B cell (primary cell): ENCODE data around the gene CTSH. TPM values are rescaled to one million over a fixed set of nuclear protein-coding genes. Genes with fewer than 3 reads are reported as not detected.

Source experiments
- ATAC-seq: fragments of 200-7000 bp; cut with Tn5 transposase; one replicate; pipeline ENCODE4 v1.10.0; 2021; ENCODE audit warnings: low read depth, mild to moderate bottlenecking, moderate number of reproducible peaks, moderate library complexity
- CTCF ChIA-PET: fragments of 350-600 bp; sonication (Branson Sonifier 250); formaldehyde crosslinking; loops from one replicate; lab custom pipeline; 2021; ENCODE audit warnings: antibody characterized with exemption, inconsistent platforms; lab: Charles Lee
- POLR2A ChIA-PET: fragments of 350-600 bp; sonication (Branson Sonifier 250); formaldehyde crosslinking; loops from one replicate; lab custom pipeline; 2021; ENCODE audit warnings: antibody characterized with exemption; lab: Charles Lee
- DNase-seq: peaks from one replicate; pipeline ENCODE4 v3.0.0; 2013
- H2AFZ ChIP-seq: 2 replicates; pipeline ENCODE4 v1.6.1; 2012; ENCODE audit warnings: mild to moderate bottlenecking, low read depth, low read length; ENCODE audit not compliant: insufficient read depth, poor library complexity, severe bottlenecking
- H3K27ac ChIP-seq, 2 donors: 1 replicate in 1 of 2; 2 replicates in 1 of 2; pipeline ENCODE4 v1.5.1; 2012 to 2013; ENCODE audit warnings: low read length in 2 of 2, mild to moderate bottlenecking in 2 of 2, moderate library complexity in 1 of 2
- H3K27me3 ChIP-seq, 4 experiments: fragments of 200-600 bp in 1 of 4; sonication (generic) in 1 of 4; replicated peaks in 1 of 4; 1 replicate in 2 of 4; 2 replicates in 2 of 4; pipeline versions ENCODE4 v1.6.1 to v1.7.0; 2013 to 2016; ENCODE audit warnings: low read length in 3 of 4, mild to moderate bottlenecking in 2 of 4, mixed read lengths in 1 of 4, moderate library complexity in 1 of 4; ENCODE audit not compliant: insufficient read depth in 4 of 4, control insufficient read depth in 3 of 4; ENCODE audit errors: control extremely low read depth in 1 of 4
- H3K36me3 ChIP-seq, 2 experiments: replicated peaks in 1 of 2; 1 replicate in 1 of 2; 2 replicates in 1 of 2; pipeline versions ENCODE4 v1.6.1 to v1.7.1; 2013; ENCODE audit warnings: low read length in 1 of 2; ENCODE audit not compliant: insufficient read depth in 2 of 2, control insufficient read depth in 1 of 2; ENCODE audit errors: control extremely low read depth in 1 of 2, extremely low read depth in 1 of 2
- H3K4me1 ChIP-seq, 2 donors: fragments of 200-600 bp in 1 of 2; sonication (generic) in 1 of 2; 1 replicate in 1 of 2; 2 replicates in 1 of 2; pipeline versions ENCODE4 v1.5.1 to v1.6.1; 2013 to 2017; ENCODE audit warnings: low read length in 2 of 2; ENCODE audit not compliant: control insufficient read depth in 2 of 2, insufficient read depth in 2 of 2
- H3K4me2 ChIP-seq: replicated peaks from 2 replicates; pipeline ENCODE3; 2012; ENCODE audit warnings: mild to moderate bottlenecking, low read depth, low read length; ENCODE audit not compliant: poor library complexity, severe bottlenecking
- H3K4me3 ChIP-seq, 5 experiments: fragments of 200-600 bp in 1 of 5; sonication (generic) in 1 of 5; 1 replicate in 3 of 5; 2 replicates in 2 of 5; pipeline versions ENCODE4 v1.5.1 to v1.7.0; 2011 to 2016; ENCODE audit warnings: low read length in 4 of 5, mild to moderate bottlenecking in 4 of 5, low read depth in 2 of 5, control low read depth in 1 of 5, moderate library complexity in 1 of 5; ENCODE audit not compliant: insufficient read depth in 1 of 5; ENCODE audit errors: control extremely low read depth in 1 of 5, extremely low read depth in 1 of 5
- H3K79me2 ChIP-seq: fragments of 200-600 bp; sonication (generic); one replicate; pipeline ENCODE4 v1.6.0; 2016; ENCODE audit warnings: low read length; ENCODE audit not compliant: control insufficient read depth, insufficient read depth
- H3K9ac ChIP-seq: fragments of 200-600 bp; sonication (generic); 2 replicates; pipeline ENCODE4 v1.6.1; 2017; ENCODE audit warnings: mild to moderate bottlenecking, low read length, moderate library complexity
- H3K9me3 ChIP-seq, 3 donors: one replicate each; pipeline versions ENCODE4 v1.6.1 to v1.7.1; 2013; ENCODE audit warnings: low read length in 2 of 3; ENCODE audit not compliant: control insufficient read depth in 2 of 3, insufficient read depth in 1 of 3; ENCODE audit errors: control extremely low read depth in 1 of 3
- H4K20me1 ChIP-seq: 2 replicates; pipeline ENCODE4 v1.6.0; 2012; ENCODE audit warnings: mild to moderate bottlenecking, low read length; ENCODE audit not compliant: insufficient read depth, control insufficient read depth, poor library complexity, severe bottlenecking
- H3K27ac Mint-ChIP-seq: one replicate; pipeline ENCODE4 v1.8.0; 2021; ENCODE audit warnings: mixed read lengths
- H3K27me3 Mint-ChIP-seq: one replicate; pipeline ENCODE4 v1.8.0; 2021; ENCODE audit warnings: mixed read lengths
- H3K4me1 Mint-ChIP-seq: one replicate; pipeline ENCODE4 v1.8.0; 2021; ENCODE audit warnings: mixed read lengths
- H3K4me3 Mint-ChIP-seq: one replicate; pipeline ENCODE4 v1.8.0; 2021; ENCODE audit warnings: mixed read lengths
- H3K9me3 Mint-ChIP-seq: one replicate; pipeline ENCODE4 v1.8.0; 2022; ENCODE audit warnings: mixed read lengths; ENCODE audit not compliant: insufficient read depth
- EZH2 ChIP-seq: IDR thresholded peaks from 2 replicates; pipeline ENCODE4 v1.6.1; 2012; ENCODE audit warnings: borderline replicate concordance, low read depth, mild to moderate bottlenecking, moderate library complexity, low read length; ENCODE audit not compliant: insufficient read depth, poor library complexity, severe bottlenecking
- WGBS: methylation state at CpG from one replicate; pipeline ENCODE4 v1.1.5; 2013; ENCODE audit warnings: missing lambda C conversion rate; ENCODE audit not compliant: insufficient coverage; 5-methylcytosine and 5-hydroxymethylcytosine counted together
- intact Hi-C: fragments of 100-400 bp; cut with micrococcal nuclease; formaldehyde crosslinking; loops from one replicate; pipeline ENCODE4 v1.10.0; 2022
- polyA plus RNA-seq: library from polyadenylated mRNA; depleted of rRNA; stranded (reverse); fragments of >200 nt; gene quantifications from 2 replicates; pipeline ENCODE4 v1.2.3, GENCODE V29; 2012
- total RNA-seq, 2 donors: library from RNA; stranded (reverse); fragments of 120-200 nt in 1 of 2; gene quantifications; 1 replicate in 1 of 2; 2 replicates in 1 of 2; pipeline versions ENCODE4 v1.2.3 to v1.2.4, GENCODE V29; 2013 to 2022
- TF ChIP-seq, protein P1 (sequence below): fragments of 200-600 bp; IDR thresholded peaks from one replicate; pipeline ENCODE4 v1.8.0; 2022; ENCODE audit warnings: antibody characterized with exemption, mild to moderate bottlenecking

Gene CTSH
- total and polyA plus RNA-seq, 2 donors (not counting 1 experiment from before 2014, with no cell fraction given), result 399 to 441 TPM

DNA sequence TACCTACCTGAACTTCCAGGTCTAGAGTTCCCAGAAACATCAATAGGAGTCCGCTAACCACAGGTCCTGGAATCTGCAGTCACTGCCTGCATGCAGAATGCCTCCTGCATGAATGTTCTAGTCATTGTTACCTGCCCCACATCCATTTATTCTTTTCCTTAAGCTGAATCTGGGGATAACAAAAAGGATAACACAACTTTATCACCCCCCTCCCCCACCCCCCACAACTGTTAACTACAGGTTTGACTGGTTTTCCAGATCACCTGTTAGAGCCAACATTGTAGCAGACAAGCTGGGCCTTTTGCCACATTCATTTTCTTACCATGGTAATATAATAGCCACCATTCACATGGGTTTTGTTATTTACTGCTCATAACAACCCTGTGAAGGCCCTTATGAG is 4.6 kb upstream of the CTSH start:
- H3K4me1 Mint-ChIP-seq, result peaks cover 33% of the 10 kb centered on the region
- 0% methylated on average over 1 of the region's 1 CpG for WGBS

DNA sequence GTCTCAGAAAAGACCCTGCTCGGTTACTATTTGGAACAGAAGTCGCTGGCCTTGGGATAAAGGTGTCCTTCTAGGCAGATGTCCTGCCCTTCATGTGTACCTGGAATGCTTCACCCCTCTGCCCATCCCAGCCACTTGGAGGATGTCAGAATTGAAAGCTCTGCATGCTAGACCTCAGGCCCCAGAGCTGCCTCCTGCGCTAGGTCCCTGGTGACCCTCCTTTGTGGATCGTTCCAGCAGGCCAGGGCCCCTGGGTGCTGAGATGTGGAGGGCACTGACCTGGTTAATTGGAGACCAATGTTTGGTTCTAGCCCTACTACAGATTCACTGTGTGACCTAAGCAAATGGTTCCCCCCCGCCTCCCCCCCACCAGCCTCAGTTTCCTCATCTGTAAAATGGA is 2.7 kb upstream of the CTSH start:
- H3K9ac ChIP-seq, result no peak overlapping the region
- no peaks in the 10 kb centered on the region for H3K27me3 Mint-ChIP-seq
- no peak for TF ChIP-seq EZH2
- TF ChIP-seq, protein P1, sequence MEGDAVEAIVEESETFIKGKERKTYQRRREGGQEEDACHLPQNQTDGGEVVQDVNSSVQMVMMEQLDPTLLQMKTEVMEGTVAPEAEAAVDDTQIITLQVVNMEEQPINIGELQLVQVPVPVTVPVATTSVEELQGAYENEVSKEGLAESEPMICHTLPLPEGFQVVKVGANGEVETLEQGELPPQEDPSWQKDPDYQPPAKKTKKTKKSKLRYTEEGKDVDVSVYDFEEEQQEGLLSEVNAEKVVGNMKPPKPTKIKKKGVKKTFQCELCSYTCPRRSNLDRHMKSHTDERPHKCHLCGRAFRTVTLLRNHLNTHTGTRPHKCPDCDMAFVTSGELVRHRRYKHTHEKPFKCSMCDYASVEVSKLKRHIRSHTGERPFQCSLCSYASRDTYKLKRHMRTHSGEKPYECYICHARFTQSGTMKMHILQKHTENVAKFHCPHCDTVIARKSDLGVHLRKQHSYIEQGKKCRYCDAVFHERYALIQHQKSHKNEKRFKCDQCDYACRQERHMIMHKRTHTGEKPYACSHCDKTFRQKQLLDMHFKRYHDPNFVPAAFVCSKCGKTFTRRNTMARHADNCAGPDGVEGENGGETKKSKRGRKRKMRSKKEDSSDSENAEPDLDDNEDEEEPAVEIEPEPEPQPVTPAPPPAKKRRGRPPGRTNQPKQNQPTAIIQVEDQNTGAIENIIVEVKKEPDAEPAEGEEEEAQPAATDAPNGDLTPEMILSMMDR, result no peak
- peaks cover 37 to 43% of the 10 kb centered on the region in 2 donors for H3K4me1 ChIP-seq
- no peak overlapping the region for H3K4me2 ChIP-seq
- H3K27ac Mint-ChIP-seq, result peak overlapping the region; percentile 26
- no peak overlapping the region for H3K27ac ChIP-seq
- no peaks in the 10 kb centered on the region for H3K9me3 Mint-ChIP-seq
- peak overlapping the region; percentile 47 for H3K4me3 Mint-ChIP-seq
- no peaks in the 10 kb centered on the region for H3K27me3 ChIP-seq
- no peak overlapping the region for H2AFZ ChIP-seq
- no peak overlapping the region for H3K4me3 ChIP-seq
- ChIA-PET CTCF (no interaction called here), POLR2A (interaction anchor here (1.1 kb wide), 1 partner anchor 18 kb away, joined by 4 read pairs; no protein-coding TSS in a partner anchor)
- no peaks in the 10 kb centered on the region for H3K36me3 ChIP-seq
- peaks cover 43% of the 10 kb centered on the region for H3K4me1 Mint-ChIP-seq
- ATAC-seq (no peak), DNase-seq (no peak)
- peaks cover 34% of the 10 kb centered on the region for H3K79me2 ChIP-seq
- intact Hi-C loops, result no loop called here
- H4K20me1 ChIP-seq, result no peaks in the 10 kb centered on the region
- no peaks in the 10 kb centered on the region for H3K9me3 ChIP-seq
- 97% methylated on average over 3 of the region's 5 CpGs for WGBS

More for the DNA sequence above, 4.6 kb upstream of the CTSH start:
- H3K4me3 ChIP-seq, result no peak overlapping the region
- Mint-ChIP-seq H3K27me3 (no peaks in the 10 kb centered on the region), H3K4me3 (no peak overlapping the region), H3K27ac (peak overlapping the region; percentile 13), H3K9me3 (no peaks in the 10 kb centered on the region)
- POLR2A ChIA-PET, result interaction anchor here (1.1 kb wide), 1 partner anchor 13 kb away, joined by 10 read pairs; no protein-coding TSS in a partner anchor
- H2AFZ ChIP-seq, result no peak overlapping the region
- CTCF ChIA-PET, result interaction anchor here (0.6 to 2.2 kb wide), 4 partner anchors 57 to 310 kb away, joined by 3 to 8 read pairs (median 4); no protein-coding TSS in a partner anchor
- DNase-seq (no peak), ATAC-seq (no peak)
- H3K27me3 ChIP-seq, result no peaks in the 10 kb centered on the region
- no peaks in the 10 kb centered on the region for H3K36me3 ChIP-seq
- no peak overlapping the region for H3K27ac ChIP-seq
- intact Hi-C loops, result no loop called here
- H3K9me3 ChIP-seq, result no peaks in the 10 kb centered on the region
- H4K20me1 ChIP-seq, result no peaks in the 10 kb centered on the region
- TF ChIP-seq, protein P1, result no peak
- no peak for TF ChIP-seq EZH2
- H3K4me2 ChIP-seq, result no peak overlapping the region
- H3K9ac ChIP-seq, result no peak overlapping the region
- H3K4me1 ChIP-seq, result peaks cover 22 to 24% of the 10 kb centered on the region in 2 donors
- H3K79me2 ChIP-seq, result peaks cover 14% of the 10 kb centered on the region
